BJ (cell line): ENCODE data around the gene GADD45B. TPM values are rescaled to one million over a fixed set of nuclear protein-coding genes. Genes with fewer than 3 reads are reported as not detected.
"Not testable (repeated sequence)": the region's sequence is repeated elsewhere in the genome, so short reads cannot be mapped to it uniquely, and the experiment has no call there.

Experiments
- CTCF ChIA-PET: fragments of 350-600 bp; formaldehyde crosslinking; extraction: SDS; loops from one replicate; lab custom pipeline; 2021; ENCODE audit warnings: antibody characterized with exemption, inconsistent platforms; lab: Yijun Ruan, JAX
- POLR2A ChIA-PET: fragments of 300-600 bp; sonication (Branson Sonifier 250); formaldehyde crosslinking; extraction: SDS; loops from one replicate; lab custom pipeline; 2021; ENCODE audit warnings: antibody characterized with exemption; lab: Charles Lee
- DNase-seq: peaks from one replicate; pipeline ENCODE4 v3.0.0-alpha.2; 2011; ENCODE audit warnings: low read depth
- H3K27me3 ChIP-seq: 2 replicates; pipeline ENCODE4 v1.6.0; 2011; ENCODE audit warnings: low read length; ENCODE audit not compliant: control insufficient read depth, insufficient read depth
- H3K36me3 ChIP-seq: 2 replicates; pipeline ENCODE4 v1.5.1; 2011; ENCODE audit warnings: low read length; ENCODE audit not compliant: control insufficient read depth, insufficient read depth
- H3K4me3 ChIP-seq: 2 replicates; pipeline ENCODE4 v1.5.1; 2011; ENCODE audit warnings: low read depth, mild to moderate bottlenecking, control low read depth, low read length
- polyA plus RNA-seq: library from polyadenylated mRNA; depleted of rRNA; stranded (reverse); fragments of >200 nt; gene quantifications from 2 replicates; pipeline ENCODE4 v1.2.3, GENCODE V29; 2011
- TF ChIP-seq, protein P1 (sequence below): IDR thresholded peaks from 2 replicates; pipeline ENCODE4 v1.5.1; 2011; ENCODE audit warnings: low read depth, mild to moderate bottlenecking, control low read depth, inconsistent platforms, low read length, moderate library complexity; ENCODE audit not compliant: insufficient read depth

Gene GADD45B
- polyA plus RNA-seq, 1 experiment = 69.8 TPM

DNA sequence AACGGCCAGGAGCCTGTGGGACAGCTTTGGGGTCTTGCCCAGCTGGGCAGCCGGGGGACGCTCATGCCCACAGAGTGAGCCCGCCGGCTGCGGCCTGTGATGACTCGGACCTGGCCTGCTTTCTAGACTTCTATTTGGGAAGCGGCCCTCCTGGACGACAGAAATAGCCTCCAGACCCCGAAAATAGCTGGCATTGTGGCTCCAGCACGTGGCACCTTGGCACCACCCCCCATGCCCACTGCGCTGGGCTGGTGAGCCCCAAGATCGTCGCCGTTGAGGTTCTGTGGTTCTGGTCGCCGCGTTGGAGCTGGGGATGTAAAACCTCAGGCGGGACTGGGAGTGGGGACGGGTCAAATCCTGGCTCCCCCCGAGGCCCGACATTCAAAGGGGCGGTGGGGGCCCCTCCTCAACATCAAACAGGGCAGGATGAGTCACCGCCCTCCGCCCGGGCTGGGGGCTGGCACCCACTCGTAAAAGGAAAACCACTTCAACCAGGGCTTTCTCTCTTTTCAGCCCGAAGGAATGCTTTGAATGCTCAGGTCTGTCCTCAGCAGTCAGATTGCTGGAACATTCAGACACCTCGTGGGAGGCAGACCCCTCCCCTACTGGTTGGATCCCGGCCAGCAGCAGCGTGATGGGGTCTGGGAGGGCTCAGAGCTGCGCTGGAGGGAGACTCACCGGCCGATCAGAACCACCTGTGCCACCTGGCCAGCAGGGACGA lies 42.1 kb downstream of the GADD45B start:
- ChIA-PET CTCF (no interaction called here), POLR2A (no interaction called here)
- TF ChIP-seq, protein P1, sequence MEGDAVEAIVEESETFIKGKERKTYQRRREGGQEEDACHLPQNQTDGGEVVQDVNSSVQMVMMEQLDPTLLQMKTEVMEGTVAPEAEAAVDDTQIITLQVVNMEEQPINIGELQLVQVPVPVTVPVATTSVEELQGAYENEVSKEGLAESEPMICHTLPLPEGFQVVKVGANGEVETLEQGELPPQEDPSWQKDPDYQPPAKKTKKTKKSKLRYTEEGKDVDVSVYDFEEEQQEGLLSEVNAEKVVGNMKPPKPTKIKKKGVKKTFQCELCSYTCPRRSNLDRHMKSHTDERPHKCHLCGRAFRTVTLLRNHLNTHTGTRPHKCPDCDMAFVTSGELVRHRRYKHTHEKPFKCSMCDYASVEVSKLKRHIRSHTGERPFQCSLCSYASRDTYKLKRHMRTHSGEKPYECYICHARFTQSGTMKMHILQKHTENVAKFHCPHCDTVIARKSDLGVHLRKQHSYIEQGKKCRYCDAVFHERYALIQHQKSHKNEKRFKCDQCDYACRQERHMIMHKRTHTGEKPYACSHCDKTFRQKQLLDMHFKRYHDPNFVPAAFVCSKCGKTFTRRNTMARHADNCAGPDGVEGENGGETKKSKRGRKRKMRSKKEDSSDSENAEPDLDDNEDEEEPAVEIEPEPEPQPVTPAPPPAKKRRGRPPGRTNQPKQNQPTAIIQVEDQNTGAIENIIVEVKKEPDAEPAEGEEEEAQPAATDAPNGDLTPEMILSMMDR = no peak
- Histone ChIP-seq H3K27me3 (no peaks in the 10 kb centered on the region), H3K4me3 (no peak overlapping the region), H3K36me3 (no peaks in the 10 kb centered on the region)
- no peak for DNase-seq

DNA sequence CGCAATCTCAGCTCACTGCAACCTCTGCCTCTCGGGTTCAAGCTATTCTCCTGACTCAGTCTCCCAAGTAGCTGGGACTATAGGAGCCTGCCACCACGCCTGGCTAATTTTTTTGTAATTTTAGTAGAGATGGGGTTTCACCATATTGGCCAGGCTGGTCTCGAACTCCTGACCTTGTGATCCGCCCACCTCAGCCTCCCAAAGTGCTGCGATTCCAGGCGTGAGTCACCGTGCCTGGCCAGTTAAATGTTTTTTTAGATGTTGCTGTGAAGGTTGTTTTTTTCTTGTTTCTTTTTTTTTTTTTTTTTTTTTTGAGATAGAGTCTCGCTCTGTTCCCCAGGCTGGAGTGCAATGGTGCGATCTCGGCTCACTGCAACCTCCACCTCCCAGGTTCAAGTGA lies 42.9 kb downstream of the GADD45B start:
- H3K4me3 ChIP-seq, DNase-seq, POLR2A ChIA-PET, H3K27me3 ChIP-seq, H3K36me3 ChIP-seq: not testable (repeated sequence)
- CTCF ChIA-PET = interaction anchor here (1.3 kb wide), 1 partner anchor 20 kb away, joined by 4 read pairs; no protein-coding TSS in a partner anchor

DNA sequence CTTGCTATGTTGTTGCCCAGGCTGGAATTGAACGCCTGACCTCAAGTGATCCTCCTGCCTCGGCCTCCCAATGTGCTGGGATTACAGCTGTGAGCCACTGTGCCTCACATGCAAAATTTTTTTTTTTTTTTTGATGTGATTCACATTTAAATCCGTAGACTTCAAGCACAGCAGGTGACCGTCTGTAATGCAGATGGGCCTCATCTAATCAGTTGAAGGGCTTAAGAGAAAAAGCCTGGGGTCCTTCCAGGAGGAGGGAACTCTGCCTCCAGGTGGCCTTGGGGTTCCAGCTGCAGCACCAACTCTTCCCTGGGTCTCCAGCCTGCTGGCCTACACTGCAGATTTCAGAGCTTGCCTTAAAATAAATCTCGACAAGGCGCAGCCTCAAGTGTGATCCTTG lies 43.6 kb downstream of the GADD45B start:
- H3K27me3 ChIP-seq = no peaks in the 10 kb centered on the region
- no peak for DNase-seq
- no peak overlapping the region for H3K4me3 ChIP-seq
- ChIA-PET POLR2A (no interaction called here), CTCF (interaction anchor here (1.3 kb wide), 1 partner anchor 19 kb away, joined by 4 read pairs; no protein-coding TSS in a partner anchor)
- no peaks in the 10 kb centered on the region for H3K36me3 ChIP-seq
- TF ChIP-seq, protein P1 = no peak

DNA sequence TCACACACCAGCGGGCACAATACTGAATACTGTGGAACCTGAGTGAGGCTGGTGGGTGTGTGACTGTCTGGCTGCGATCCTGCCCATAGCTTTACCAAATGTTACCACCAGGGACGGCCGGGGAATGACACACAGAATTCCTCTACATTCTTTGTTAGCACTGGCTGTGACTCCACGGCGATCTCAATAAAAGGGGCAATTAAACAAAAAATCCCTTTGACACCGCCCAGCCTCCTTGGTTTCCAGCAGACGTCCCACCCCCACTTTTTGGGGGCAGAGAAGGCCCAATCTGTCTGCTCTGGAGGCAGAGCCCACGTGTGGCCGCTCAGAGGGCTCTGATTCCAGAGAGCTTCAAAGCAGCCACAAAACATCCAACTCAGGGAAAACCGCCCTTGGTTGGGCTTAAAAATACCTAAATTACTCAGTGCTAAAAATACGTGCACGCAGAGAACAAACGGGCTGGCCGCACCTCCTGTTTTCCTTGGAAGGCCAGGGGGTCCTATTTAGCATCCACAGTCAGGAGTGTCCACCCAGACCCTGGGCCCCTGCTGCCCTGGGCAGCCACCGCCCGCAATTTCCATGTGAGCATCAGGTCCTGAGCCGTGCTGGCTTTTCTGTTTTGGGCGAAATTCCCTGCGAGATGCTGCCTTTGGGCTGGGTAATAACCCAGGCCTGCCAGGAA lies 47.8 kb downstream of the GADD45B start:
- ChIA-PET CTCF (interaction anchor here (0.8 to 1.5 kb wide), 8 partner anchors 14 to 90 kb away, joined by 3 to 4 read pairs (median 3); no protein-coding TSS in a partner anchor), POLR2A (interaction anchor here (0.5 to 1.0 kb wide), 2 partner anchors 17 to 20 kb away, joined by 3 read pairs; no protein-coding TSS in a partner anchor)
- Histone ChIP-seq H3K36me3 (no peaks in the 10 kb centered on the region), H3K27me3 (no peaks in the 10 kb centered on the region), H3K4me3 (no peak overlapping the region)
- DNase-seq = no peak
- TF ChIP-seq, protein P1 = peak; percentile 65

DNA sequence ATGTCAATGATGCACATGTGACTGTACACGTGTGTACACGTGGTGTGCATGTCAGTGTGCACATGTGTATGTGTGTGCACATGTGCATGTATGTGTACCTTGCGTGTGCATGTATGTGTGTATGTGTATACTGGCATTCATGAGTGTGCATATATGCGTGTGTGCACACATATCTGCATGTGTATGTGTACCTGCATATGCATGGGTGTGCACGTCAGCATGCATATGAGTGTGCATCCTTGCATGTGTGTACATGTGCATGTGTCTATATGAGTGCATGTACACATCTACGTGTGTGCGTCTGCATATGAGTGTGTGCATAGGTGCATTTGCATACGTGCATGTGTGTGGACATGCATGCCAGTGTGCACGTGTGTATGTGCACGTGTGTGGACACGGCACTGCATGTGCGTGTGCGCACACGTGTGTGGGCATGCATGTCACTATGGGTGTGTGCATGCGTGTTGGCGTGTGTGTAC lies 48.5 kb downstream of the GADD45B start:
- TF ChIP-seq, protein P1 = no peak
- ChIA-PET POLR2A (no interaction called here), CTCF (interaction anchor here (0.9 to 1.5 kb wide), 5 partner anchors 19 to 90 kb away, joined by 3 to 4 read pairs (median 3); no protein-coding TSS in a partner anchor)
- H3K27me3 ChIP-seq = no peaks in the 10 kb centered on the region
- H3K4me3 ChIP-seq = no peak overlapping the region
- no peaks in the 10 kb centered on the region for H3K36me3 ChIP-seq
- no peak for DNase-seq
